ENCODE data around the gene SYNJ2.

The SYNJ2 gene

DNA sequence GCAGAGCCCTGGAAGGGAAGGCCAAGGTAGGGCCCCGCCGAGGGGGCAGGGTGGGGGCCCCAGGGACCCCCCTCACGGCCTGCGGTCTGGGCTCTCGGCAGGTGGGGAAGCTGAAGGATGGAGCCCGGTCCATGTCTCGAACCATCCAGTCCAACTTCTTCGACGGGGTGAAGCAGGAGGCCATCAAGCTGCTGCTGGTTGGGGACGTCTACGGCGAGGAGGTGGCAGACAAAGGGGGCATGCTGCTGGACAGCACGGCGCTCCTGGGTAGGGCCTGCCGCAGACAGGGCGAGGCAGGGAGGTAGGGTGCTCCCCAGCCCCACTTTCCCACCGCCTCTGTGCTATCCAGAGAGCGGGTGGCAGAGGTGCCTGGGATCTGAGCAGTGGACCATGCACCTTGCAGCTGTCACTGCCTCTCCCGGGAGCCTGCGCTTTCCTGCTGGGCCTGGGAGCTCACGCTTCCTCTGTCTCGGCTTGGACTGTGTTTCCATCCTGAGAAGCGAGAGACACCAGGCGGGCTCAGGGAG lies 83.1 kb downstream of the SYNJ2 start:
- DNase-seq, result no peak

DNA sequence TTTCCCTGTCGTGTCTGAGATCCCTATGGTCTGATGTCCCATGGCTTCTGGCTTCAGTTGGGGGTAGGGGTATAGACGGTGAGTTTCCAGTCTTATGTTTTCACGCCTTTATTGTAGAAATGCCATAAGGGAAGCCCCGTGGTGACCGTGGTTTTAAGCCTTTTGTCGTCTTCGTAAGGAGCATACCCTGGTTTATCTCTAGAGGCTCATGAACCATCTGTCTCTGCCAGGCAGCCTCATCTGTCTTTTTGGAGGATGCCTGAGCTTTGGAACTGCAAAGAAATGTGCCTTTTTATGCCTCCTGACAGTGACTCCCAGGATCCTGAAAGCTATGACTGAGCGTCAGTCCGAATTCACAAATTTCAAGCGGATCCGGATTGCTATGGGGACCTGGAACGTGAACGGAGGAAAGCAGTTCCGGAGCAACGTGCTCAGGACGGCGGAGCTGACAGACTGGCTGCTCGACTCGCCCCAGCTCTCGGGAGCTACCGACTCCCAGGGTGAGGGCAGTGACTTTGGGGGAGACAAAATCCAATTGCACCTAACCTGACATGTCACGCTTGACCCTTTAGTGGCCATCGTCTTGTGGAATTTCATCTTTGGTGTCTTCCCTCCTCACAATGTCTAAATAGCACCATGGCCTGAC lies 84.6 kb downstream of the SYNJ2 start:
- DNase-seq, result no peak

DNA sequence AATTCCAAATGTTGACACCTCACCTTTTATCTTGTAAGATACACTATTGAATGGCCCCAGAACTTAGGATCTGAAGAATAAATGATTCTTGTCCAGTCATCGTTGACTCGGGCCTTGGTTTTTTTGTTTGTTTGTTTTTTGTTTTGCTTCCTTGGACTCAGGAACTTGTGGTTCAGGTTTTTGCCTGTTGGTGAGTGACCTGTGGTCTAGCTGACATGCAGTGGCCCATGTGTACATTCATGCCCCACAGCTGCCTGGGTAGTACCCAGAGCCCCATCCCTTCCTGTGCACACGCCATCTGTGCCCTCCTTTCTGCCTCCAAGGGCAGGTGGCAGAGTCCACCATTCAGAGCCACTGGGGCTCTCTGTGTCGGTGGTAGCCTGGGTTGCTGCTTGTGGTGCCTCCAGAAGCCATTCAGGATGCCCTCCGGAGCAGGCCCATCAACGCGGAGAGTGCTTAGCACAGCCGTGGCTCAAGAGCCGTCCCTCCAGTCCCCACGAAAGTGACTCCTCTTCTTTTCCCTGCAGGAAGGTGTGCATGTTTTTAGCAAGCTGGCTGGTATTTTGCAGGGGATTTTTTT lies 85.9 kb downstream of the SYNJ2 start:
- DNase-seq, result no peak

DNA sequence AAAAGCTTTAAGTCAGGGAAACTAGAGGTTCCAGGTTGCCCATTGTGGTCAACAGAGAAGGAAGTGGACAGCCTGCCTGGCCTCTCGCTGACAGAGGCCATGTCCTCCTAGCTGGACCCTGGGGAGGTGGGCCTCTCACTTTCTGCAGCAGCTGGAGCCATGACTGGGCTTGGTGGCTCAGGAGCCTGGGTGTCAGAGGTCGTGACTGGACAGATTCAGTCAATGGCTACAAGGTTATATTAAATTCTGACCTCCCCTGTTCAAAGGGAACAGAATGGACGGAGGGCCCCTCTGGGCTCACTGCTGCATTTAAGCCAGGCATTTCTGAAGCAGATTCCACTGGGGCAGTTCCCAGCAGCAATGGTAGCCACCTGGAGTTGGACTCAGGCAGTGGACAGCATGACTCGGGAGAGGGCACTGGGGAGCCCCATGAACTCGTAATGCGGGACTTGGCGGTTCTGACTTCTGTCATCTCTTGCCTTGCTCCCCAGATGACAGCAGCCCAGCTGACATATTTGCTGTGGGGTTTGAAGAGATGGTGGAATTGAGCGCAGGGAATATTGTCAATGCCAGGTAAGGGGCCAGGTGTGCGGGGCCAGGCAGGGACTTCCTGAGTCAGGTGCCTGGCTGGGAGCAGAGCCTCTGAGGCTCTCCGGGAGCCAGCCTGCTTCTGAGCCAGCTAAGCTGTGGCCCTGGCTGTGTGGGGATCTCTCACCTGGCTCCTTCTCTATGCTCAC lies 86.7 kb downstream of the SYNJ2 start:
- no peak for DNase-seq

DNA sequence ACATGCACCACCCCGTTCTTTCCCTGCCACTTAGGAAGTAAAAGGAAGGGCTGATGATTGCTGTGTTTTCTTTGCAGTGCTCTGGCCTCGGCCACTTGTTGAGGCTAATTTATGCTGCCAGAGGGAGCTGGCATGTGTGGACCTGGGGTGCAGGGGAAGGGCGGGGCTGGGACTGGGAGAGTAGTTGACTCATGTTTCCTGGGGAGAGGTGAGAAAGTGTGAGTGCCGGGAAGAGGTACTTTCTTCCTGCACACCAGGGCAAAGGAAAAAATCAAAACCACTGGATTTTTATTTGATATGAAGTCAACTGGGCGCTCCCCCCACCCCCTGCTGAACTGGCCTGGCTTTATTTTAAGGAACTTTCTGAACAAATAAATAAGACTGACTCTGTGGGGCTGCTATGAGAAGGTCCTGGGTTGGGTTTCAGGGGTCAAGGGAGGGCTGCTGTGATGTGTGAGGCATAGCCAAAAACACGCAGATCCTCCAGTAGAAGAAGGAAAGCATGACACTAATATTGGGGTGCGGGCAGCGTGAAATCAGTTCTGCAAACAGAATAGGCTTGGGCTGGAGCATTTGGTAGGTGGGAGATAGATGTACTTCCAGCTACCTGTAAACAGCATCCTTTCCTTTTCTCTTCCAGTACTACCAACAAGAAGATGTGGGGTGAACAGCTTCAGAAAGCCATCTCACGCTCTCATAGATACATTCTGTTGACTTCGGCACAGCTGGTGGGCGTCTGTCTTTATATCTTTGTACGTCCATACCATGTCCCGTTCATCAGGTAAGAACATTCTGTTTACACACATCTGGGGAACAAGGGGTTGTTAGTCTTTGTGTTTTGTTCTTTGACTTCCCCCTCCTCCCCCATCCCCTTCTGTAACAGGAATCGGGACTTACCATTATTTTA lies 87.5 kb downstream of the SYNJ2 start:
- DNase-seq, result no peak

DNA sequence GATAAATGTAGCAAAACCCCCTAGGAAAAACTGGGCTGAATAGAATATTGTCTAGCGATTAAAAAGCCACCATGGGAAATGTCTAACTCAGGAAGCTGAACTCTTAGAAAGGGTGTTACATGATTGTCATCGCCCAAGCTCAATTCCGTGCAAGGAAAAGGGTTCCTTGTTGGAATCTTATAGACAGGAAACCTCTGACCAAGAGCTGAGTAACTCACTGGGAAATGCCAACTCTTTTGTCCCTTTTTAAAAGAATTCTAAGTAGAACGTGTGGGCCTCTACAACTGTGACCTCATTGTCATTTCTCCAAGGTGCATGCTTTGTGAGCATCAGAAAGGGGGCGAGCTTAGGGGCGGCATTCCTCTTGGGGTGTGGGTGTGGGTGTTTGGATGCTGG lies 88.1 kb downstream of the SYNJ2 start:
- no peak for DNase-seq

DNA sequence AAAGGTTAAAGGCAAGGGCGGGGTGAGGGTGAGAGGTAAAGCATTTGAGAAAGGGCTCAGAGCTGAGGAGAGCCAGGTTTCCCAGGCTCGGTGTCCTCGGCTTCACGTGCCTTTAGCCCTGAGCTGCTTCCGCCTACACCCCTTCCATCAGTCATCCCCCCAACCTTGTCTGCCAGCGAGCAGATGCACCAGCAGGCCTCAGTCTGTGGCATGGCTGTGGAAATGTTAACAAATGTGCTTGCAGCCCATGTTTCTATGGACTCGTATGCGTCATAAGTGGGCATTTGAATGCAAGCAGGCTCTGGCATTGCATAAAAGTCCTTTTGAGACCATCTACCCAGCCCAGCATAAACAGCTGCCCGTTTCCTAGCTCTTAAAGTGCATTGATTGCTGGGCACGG lies 88.8 kb downstream of the SYNJ2 start:
- DNase-seq, result no peak

DNA sequence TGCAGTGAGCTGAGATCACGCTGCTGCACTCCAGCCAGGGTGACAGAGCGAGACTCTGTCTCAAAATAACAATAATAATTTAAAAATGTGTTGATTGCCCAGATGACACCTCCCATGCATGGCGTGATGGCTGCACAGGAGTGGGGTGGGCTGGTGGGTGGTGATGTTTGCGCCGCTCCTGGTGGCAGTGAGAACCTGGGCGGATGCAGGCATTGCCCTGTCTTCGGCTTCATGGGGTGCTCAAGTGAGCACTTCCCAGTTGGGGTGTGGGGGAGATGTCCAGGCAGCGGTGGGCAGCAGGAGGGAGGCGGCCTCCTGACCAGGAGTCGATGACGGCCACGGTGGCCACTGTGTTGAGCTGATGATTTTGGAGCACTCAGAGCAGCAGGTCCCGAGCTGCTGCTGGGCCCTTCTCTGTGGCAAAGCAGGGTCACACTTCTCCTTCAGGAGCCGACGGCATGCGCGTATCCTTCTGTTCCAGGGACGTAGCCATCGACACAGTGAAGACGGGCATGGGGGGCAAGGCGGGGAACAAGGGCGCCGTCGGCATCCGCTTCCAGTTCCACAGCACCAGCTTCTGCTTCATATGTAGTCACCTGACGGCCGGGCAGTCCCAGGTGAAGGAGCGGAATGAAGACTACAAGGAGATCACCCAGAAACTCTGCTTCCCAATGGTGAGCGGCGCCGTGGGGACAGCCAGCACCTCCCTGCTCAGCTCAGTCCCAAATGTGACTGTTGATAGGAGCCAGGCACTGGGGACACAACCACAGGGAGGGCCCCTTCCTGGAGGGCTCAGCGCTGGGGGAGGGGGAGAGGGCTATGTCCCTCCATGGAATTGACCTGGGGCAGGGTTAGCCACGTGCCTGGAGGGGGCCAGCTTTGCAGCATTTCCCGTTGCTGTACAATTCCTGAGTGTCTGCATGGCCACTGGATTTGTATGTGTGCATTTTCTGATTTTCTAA lies 89.7 kb downstream of the SYNJ2 start:
- no peak for DNase-seq

DNA sequence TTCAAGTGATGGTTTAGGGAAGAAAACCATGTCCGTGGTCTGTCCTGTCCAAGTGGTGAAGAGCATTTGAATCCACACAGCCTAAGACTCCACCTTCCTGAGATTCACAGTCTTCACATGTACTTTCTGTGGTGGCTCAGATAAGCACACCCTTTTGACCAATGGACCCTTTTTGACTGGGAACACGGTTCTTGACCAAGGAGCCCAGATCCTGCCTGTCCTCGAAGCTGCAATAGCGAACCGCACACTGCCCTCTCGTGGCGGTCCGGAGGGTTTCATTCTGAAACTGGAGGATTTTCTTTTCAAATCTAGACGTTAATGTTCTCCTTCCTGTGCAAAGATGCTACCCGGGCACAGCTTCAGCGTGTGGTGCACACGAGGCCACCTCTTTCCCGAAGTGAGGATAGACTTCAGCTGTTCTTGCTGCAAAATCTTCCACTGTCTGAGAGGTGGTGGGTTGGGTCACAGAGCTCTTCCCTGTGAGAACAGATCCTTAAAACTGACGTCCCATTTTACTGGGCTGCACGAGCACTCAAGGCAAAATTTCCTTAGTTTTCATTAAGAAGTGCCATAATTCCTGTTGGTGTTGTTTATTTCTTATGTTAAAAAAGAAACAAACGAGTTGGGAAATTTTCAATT lies 90.5 kb downstream of the SYNJ2 start:
- peak; percentile 43 for DNase-seq

DNA sequence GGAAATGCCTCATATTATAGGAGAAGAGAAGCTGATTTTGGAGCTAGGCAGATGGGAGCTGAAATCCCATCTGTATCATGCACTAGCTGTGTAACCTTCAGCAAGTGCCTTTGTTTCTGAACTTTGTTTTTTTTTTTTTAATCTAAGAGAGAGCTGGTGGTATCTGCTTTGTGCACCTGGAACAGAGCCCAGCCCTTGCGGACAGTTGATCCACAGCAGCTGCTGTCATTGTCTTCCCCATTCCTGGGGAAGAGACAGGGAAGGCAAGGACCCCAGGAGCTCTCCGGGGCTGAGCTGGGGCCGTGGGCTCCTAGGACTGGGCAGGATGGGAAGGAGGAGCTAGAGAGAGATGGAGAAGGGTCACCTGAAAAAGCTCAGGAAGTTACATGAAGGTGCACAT lies 92.1 kb downstream of the SYNJ2 start:
- DNase-seq, result no peak

DNA sequence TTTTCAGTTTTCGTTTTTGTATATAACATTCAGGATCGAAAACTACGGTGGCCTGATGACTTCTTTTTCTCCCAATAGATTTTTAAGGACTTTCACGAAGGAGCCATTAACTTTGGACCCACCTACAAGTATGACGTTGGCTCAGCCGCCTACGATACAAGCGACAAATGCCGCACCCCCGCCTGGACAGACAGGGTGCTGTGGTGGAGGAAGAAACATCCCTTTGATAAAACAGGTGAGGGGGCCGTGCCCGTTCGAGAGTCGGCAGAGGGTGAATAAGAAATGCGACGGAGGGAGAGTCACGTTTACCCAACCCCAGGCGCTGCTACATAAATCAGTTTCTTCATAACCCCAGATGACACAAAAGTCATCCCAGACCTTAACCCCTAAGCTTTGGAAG lies 94.9 kb downstream of the SYNJ2 start:
- no peak for DNase-seq

DNA sequence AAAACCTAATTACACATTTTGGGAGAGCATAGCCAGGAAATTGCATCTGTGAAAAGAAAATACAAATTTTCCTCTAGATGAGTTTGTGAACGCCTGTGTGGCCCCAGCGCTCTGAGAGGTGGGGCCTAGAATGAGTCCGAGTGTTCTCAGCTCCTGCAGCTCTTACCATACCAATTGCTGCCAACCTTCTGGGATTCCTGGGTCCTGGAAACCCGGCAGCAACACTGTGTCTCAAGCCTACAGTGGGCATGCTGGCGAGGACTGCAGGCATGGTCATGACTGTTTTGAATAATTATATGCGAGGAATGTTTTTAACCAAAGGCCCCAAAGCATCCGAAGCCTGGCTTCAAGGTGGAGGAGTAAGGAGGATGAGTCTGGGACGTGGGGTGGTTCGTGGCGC lies 96.0 kb downstream of the SYNJ2 start:
- no peak for DNase-seq

DNA sequence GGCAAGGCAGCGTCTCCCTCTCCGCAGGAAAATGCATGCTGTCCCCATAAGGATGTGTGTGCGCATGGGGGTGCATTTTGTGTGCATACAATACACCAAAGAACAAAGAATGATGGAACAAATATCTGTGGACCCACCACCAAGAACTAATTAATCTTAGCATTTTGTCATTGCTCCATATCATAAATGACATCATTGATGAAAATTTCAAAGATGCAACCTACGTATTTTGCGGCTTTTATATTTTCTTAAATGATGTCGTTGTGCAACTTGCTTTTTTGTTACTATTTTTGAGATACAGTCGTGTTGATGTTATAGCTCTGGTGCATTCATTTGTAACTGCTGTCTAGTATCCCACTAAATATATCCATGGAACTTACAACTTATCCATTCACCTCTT lies 96.7 kb downstream of the SYNJ2 start:
- no peak for DNase-seq

DNA sequence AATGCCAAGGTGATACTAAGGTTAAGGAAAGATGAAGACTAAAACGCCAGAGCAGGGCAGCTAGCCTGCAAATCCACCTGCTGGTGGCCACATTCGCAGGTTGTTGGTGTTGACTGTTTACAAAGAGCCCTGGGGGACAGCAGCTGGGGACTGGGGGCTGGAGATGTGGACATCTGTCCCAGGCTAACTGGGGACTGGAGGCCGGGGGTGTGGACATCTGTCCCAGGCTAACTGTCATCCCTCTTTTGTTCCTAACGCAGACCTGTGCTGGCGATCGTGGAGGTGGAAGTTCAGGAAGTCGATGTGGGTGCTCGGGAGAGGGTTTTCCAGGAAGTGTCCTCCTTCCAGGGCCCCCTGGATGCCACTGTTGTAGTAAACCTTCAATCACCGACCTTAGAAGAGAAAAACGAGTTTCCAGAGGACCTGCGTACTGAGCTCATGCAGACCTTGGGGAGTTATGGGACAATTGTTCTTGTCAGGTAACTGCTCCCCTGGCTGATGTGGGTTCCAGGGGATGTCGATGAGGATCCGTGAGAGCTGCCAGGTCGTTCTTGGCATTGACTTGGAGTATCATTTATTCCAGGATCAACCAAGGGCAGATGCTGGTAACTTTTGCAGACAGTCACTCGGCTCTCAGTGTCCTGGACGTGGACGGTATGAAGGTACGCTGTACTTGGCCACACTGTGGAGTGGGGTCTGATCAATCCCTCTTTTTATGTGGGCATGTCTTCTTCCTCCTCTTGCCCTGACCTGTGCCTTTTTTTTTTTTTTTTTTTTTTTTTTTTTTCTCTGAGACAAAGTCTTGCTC lies 99.4 kb downstream of the SYNJ2 start:
- DNase-seq, result no peak

DNA sequence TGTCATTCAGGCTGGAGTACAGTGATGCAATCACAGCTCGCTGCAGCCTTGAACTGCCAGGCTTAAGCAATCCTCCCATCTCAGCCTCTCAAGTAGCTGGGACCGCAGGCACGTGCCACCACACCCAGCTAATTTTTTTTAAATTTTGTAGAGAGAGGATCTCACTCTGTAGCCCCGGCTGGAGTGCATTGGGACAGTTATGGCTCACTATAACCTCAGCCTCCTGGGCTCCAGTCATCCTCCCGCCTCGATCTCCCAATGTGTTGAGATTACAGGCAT lies 99.9 kb downstream of the SYNJ2 start:
- DNase-seq, result no peak

DNA sequence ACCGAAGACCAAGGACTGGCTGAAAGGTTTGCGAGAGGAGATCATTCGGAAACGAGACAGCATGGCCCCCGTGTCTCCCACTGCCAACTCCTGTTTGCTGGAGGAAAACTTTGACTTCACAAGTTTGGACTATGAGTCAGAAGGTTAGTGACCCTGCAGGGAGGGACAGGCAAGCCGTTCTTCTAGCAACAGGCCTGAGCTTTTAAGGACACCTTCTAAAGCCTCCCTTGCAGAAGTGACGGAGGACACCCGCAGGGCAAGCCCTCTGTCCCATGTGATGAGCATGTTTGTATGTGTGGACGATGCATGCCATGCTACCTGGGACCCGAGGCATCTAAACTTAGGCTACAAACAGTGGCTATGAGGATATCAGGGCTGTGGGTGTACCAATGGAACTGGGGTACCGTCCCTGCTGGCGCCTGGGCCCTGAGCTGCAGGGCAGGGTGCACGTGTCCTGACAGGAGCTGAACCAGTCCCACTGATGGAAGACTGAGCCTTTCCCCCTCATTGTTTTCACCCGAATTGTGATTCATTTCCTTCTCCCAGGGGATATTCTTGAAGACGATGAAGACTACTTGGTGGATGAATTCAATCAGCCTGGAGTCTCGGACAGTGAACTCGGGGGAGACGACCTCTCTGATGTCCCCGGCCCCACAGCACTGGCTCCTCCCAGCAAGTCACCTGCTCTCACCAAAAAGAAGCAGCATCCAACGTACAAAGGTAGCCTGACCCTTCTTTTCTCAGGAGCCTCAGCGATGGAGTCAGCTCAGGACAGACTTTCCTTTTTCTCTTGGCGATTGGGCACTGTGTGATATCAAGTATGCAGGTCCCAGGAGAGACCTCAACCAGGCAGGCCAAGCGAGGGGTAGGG lies 102.0 kb downstream of the SYNJ2 start:
- no peak for DNase-seq

DNA sequence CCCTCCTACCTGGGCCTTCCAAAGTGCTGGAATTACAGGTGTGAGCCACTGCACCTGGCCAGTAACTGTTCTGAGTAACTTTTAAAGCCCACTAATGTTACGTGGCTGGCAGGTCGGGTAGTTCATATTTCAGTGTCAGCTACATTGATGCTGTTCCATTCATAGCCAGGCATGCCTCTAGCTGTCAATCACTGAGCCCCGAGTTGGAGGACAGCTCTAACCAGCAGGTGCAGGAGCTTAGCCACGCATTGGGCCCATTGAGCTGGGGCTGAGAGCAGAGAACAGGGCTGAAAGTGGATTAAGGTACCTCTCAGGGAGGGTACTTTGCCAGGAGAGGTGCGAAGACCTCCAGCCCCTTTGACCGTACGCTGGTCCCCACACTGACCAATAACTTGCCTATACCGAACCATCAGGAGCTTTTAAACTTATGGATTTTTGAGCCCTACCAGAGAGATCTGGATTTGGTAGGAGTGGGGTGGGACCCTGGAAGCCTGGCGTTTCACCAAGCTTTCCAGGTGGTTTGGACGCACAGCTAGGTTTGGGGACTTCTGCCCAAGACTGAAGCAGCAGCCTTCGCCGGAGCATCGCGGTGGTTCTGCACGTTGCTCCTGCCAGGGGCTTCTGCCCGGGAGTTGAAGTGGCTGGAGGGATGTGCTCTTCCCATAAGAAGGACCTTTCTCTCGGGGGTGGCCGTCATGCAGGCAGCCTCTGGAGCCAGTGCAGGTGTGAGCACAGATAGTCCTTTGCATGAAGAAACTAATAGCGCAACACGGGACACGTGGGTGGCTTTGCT lies 103.8 kb downstream of the SYNJ2 start:
- no peak for DNase-seq

DNA sequence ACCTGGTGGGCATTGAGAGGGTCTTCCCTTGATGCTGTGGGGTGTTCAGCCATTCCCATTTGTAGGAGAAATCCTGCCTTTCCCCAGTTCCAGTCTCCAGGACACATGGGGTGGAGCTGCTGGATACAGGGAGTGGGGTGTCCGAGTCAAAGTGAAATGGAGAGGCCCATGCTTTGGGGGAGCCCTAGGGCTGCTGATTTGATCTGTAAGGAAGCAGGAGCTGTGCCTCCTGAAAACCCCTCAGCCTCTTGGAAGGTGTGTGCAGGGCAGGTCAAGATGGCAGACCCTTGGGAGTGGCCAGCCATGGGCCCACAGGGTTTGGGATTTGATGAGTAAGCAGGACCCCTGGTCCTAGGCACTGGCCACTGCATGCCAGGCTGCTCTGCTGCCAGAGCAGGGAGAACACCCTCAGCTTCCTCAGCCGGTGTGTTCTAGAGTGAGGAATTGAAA lies 104.4 kb downstream of the SYNJ2 start:
- no peak for DNase-seq

Data from central memory CD4-positive, alpha-beta T cell (primary cell).